NCI-H1930 (cell line): Measurements from ENCODE around the gene NLRC3.
"Not testable (repeated sequence)": the region's sequence is repeated elsewhere in the genome, so short reads cannot be mapped to it uniquely, and the experiment has no call there.

ENCODE experiments used
- DNase-seq, 2 experiments: peaks; one replicate each; lab custom pipeline; 2025; lab: John Stamatoyannopoulos, UW

NLRC3 gene

GRCh38 chr16:3513892-3514583 is 63.2 kb downstream of the NLRC3 start:
- no peak for DNase-seq

- DNase-seq = no peak
Measured at GRCh38 chr16:3511286-3512180, 65.7 kb downstream of the NLRC3 start.

- no peak for DNase-seq
Measured at GRCh38 chr16:3510416-3510815, 66.8 kb downstream of the NLRC3 start.

GRCh38 chr16:3509470-3509928 is 67.7 kb downstream of the NLRC3 start:
- no peak for DNase-seq

GRCh38 chr16:3508736-3509135 is 68.5 kb downstream of the NLRC3 start:
- DNase-seq = no peak

- DNase-seq = no peak
Measured at GRCh38 chr16:3503523-3503922, 73.7 kb downstream of the NLRC3 start.

- DNase-seq = no peak
Measured at GRCh38 chr16:3501783-3502400, 75.3 kb downstream of the NLRC3 start.

- DNase-seq = not testable (repeated sequence)
Measured at GRCh38 chr16:3501412-3501761, 75.8 kb downstream of the NLRC3 start.

GRCh38 chr16:3498988-3499387 is 78.2 kb downstream of the NLRC3 start:
- no peak for DNase-seq

- no peak for DNase-seq
Measured at GRCh38 chr16:3497771-3498170, 79.4 kb downstream of the NLRC3 start.

GRCh38 chr16:3496386-3496785 is 80.8 kb downstream of the NLRC3 start:
- DNase-seq = no peak

- DNase-seq = no peak
Measured at GRCh38 chr16:3495176-3495575, 82.0 kb downstream of the NLRC3 start, which contains the start of gene C16orf90. TSS of gene C16orf90 (minus strand) at chr16:3495489. CDS start at chr16:3495421, 68 bp downstream.

GRCh38 chr16:3494386-3494973 is 82.7 kb downstream of the NLRC3 start:
- no peak for DNase-seq

- no peak for DNase-seq
Measured at GRCh38 chr16:3492356-3492755, 84.8 kb downstream of the NLRC3 start.

- no peak for DNase-seq
Measured at GRCh38 chr16:3490911-3491629, 86.1 kb downstream of the NLRC3 start.
